ENCODE results near the gene PTX4.

PTX4 gene

GRCh38 chr16:1436731-1437355 lies 51.9 kb downstream of the PTX4 start:
- DNase-seq (ENCODE audit: extremely low read depth, low read depth) = no peak
- TF ChIP-seq CTCF (IDR thresholded peaks at IDR 0.05; ENCODE audit: low read depth, low read length) = no peak

GRCh38 chr16:1435921-1436697 lies 52.6 kb downstream of the PTX4 start:
- DNase-seq (ENCODE audit: extremely low read depth, low read depth) = no peak

More at GRCh38 chr16:1435921-1436697, 52.6 kb downstream of the PTX4 start:
- TF ChIP-seq CTCF (IDR thresholded peaks at IDR 0.05; ENCODE audit: low read depth, low read length) = no peak

Measured in AG09319 (cell line).